ENCODE data around the gene HTR3C. TPM values are rescaled to one million over a fixed set of nuclear protein-coding genes. Genes with fewer than 3 reads are reported as not detected.
"Not testable (repeated sequence)": the region's sequence is repeated elsewhere in the genome, so short reads cannot be mapped to it uniquely, and the experiment has no call there.

The HTR3C gene
- total RNA-seq, 4 donors from 2014 or later, result 0.48 TPM; not detected in 3

- ATAC-seq (ENCODE audit: low FRiP score), result no peak
- TF ChIP-seq CTCF (IDR thresholded peaks at IDR 0.05), result no peak
- DNase-seq (ENCODE audit: low spot score), result no peak
These were observed 30.5 kb upstream of the HTR3C start for GRCh38 chr3:184022323-184022722.

GRCh38 chr3:184025256-184025655 lies 27.6 kb upstream of the HTR3C start:
- ATAC-seq (ENCODE audit: low FRiP score); DNase-seq (ENCODE audit: low spot score): not testable (repeated sequence)

DNA sequence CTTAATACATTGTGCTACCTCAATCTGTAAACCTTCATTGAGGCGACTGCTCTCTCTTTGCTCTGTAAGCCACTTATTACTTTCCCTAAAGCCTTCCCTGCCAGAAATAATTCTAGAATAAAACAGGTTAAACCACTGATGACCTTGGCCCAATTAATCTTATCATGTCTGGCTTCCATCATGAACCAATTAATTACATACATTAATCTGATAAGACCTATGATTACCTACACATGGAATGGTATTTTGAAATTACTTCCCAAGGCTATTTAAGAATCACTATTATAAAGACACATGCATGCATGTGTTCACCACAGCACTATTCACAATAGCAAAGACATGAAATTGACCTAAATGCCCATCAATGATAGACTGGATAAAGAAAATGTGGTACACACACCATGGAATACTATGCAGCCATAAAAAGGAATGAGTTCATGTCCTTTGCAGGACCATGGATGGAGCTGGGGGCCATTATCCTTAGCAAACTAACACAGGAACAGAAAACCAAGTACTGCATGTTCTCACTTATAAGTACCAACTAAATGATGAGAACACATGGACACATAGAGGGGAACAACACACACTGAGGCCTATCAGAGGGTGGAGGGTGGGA lies 24.5 kb upstream of the HTR3C start:
- DNase-seq (ENCODE audit: low spot score); ATAC-seq (ENCODE audit: low FRiP score): not testable (repeated sequence)

- no peak for TF ChIP-seq CTCF (IDR thresholded peaks at IDR 0.05)
- DNase-seq (ENCODE audit: low spot score) (no peak), ATAC-seq (ENCODE audit: low FRiP score) (no peak)
These were observed 23.4 kb upstream of the HTR3C start for GRCh38 chr3:184029443-184029842.

DNA sequence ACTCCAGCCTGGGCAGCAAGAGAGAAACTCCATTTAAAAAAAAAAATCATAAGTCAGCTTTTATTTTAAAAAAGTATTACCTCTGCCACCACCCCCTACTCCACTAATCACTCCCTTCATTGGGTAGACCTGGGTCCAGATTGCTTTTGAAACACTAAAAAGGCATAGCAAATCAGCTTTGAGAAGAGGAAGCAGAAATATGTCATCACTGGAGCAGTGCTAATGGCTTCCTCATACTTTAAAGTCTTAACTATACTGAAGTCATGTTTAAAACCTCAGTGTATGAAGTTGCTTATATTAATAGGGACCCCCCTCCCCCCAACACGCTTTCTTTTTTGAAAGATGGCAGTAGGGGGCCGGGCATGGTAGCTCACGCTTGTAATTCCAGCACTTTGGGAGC lies 22.3 kb upstream of the HTR3C start:
- ATAC-seq (ENCODE audit: low FRiP score), result no peak
- TF ChIP-seq CTCF (IDR thresholded peaks at IDR 0.05), result no peak
- no peak for DNase-seq (ENCODE audit: low spot score)

DNA sequence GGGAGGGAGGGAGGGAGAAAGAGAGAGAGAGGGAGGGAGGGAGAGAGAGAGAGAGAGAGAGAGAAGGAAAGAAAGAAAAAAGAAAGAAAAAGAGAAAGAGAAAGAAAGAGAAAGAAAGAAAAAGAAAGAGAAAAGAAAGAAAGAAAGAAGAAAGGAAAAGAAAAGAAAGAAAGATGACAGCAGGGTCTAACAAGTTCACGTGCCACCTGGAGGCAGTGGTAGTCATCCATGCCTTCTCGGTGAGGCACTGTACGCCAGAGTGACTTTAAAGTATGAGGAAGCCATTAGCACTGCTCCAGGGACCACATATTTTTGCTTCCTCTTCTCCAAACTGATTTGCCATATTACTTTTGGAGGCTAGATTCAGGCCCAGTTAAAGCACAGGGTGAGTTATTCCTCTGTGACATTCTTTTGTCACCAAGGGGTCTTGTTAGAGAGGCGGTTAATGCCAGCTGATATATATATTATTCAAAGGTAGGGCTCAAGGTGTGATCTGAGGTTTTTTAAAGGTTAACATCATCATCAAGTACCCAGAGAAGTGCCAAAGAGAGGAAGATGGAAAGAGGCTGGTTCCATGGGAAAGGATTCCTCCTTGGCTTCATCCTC lies 21.6 kb upstream of the HTR3C start, which contains the start of gene HTR3D:
Gene HTR3D (plus strand): TSS at position 556 of the 606 bp plus-strand sequence. CDS start 0 bp downstream, at position 556.
- no peak for ATAC-seq (ENCODE audit: low FRiP score)
- no peak for TF ChIP-seq CTCF (IDR thresholded peaks at IDR 0.05)
- DNase-seq (ENCODE audit: low spot score), result no peak

- ATAC-seq (ENCODE audit: low FRiP score), result no peak
- no peak for TF ChIP-seq CTCF (IDR thresholded peaks at IDR 0.05)
- DNase-seq (ENCODE audit: low spot score), result no peak
These were observed 15.0 kb upstream of the HTR3C start for GRCh38 chr3:184037816-184038215.

DNA sequence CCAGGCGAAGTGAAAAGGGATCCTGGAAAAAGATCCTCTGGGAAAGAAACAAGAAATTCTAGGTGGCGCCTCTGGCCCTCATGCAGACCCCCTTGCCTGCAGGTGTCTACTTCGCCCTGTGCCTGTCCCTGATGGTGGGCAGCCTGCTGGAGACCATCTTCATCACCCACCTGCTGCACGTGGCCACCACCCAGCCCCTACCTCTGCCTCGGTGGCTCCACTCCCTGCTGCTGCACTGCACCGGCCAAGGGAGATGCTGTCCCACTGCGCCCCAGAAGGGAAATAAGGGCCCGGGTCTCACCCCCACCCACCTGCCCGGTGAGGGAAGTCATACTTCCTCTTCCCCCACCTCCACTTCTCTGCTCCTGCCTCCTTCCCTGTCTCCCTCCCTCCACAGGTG lies 14.5 kb upstream of the HTR3C start:
- DNase-seq (ENCODE audit: low spot score); ATAC-seq (ENCODE audit: low FRiP score): not testable (repeated sequence)

Data from omental fat pad (tissue), 4 donors.